Stimulated activated naive B cell treated with anti-CD40 and anti-IgM and Interleukin-4, amounts not matched to agents 10 μg/mL and 1 μg/mL and 100 μg/mL, for 72 hours (primary cell): ENCODE measurements around the gene SMG1.
"Not testable (repeated sequence)": the region's sequence is repeated elsewhere in the genome, so short reads cannot be mapped to it uniquely, and the experiment has no call there.

Experiments used
- ATAC-seq, 2 donors: fragments of 150-1000 bp; cut with Tn5 transposase; replicated peaks; 2 replicates each; pipeline ENCODE4 v1.10.0; 2021; ENCODE audit warnings: moderate library complexity in 1 of 2
- DNase-seq: peaks from one replicate; pipeline ENCODE4 v3.0.0; 2021
- H3K27ac Mint-ChIP-seq: one replicate; pipeline ENCODE4 v1.8.0; 2022; ENCODE audit warnings: mild to moderate bottlenecking, mixed read lengths
- H3K27me3 Mint-ChIP-seq, 2 donors: one replicate each; pipeline ENCODE4 v1.8.0; 2022; ENCODE audit warnings: mixed read lengths in 2 of 2
- H3K36me3 Mint-ChIP-seq, 2 donors: one replicate each; pipeline ENCODE4 v1.8.0; 2022; ENCODE audit warnings: mixed read lengths in 2 of 2, mild to moderate bottlenecking in 1 of 2
- H3K4me1 Mint-ChIP-seq, 2 donors: one replicate each; pipeline ENCODE4 v1.8.0; 2022; ENCODE audit warnings: mixed read lengths in 2 of 2, mild to moderate bottlenecking in 1 of 2
- H3K4me3 Mint-ChIP-seq, 2 donors: one replicate each; pipeline ENCODE4 v1.8.0; 2022; ENCODE audit warnings: mild to moderate bottlenecking in 2 of 2, mixed read lengths in 2 of 2, moderate library complexity in 1 of 2
- H3K9me3 Mint-ChIP-seq, 2 donors: one replicate each; pipeline ENCODE4 v1.8.0; 2022; ENCODE audit warnings: mixed read lengths in 2 of 2, mild to moderate bottlenecking in 1 of 2

The SMG1 gene

GRCh38 chr16:18925986-18926865 lies at the start of gene SMG1:
Gene SMG1, minus strand, starts transcription at chr16:18926408. Its CDS starts 367 bp downstream, at chr16:18926041.
- H3K27ac Mint-ChIP-seq = peak within 1 kb of the TSS; percentile 88
- not testable (repeated sequence) for H3K27me3 Mint-ChIP-seq, H3K9me3 Mint-ChIP-seq
- ATAC-seq = peak; percentile 89
- H3K36me3 Mint-ChIP-seq = peaks cover 4 to 13% of the 10 kb centered on the region in 2 donors
- DNase-seq = peak; percentile 97
- H3K4me1 Mint-ChIP-seq = peaks cover 11 to 31% of the 10 kb centered on the region in 2 donors
- peak within 1 kb of the TSS; percentile 85 to 86 for H3K4me3 Mint-ChIP-seq

- ATAC-seq = no peak
- peaks cover 25 to 35% of the 10 kb centered on the region in 2 donors for H3K27me3 Mint-ChIP-seq
Observed at GRCh38 chr16:18975109-18975508, 48.9 kb upstream of the SMG1 start.

GRCh38 chr16:18969855-18970240 lies 43.6 kb upstream of the SMG1 start:
- DNase-seq (no peak), ATAC-seq (no peak)
- H3K36me3 Mint-ChIP-seq = no peaks in the 10 kb centered on the region
- H3K4me1 Mint-ChIP-seq = peaks cover 4 to 8% of the 10 kb centered on the region in 2 donors
- H3K9me3 Mint-ChIP-seq = no peaks in the 10 kb centered on the region
- H3K27me3 Mint-ChIP-seq = no peaks in the 10 kb centered on the region
- H3K27ac Mint-ChIP-seq = no peak overlapping the region
- H3K4me3 Mint-ChIP-seq = no peak overlapping the region

More at GRCh38 chr16:18975109-18975508, 48.9 kb upstream of the SMG1 start:
- no peak for DNase-seq
- no peaks in the 10 kb centered on the region for H3K4me1 Mint-ChIP-seq
- no peak overlapping the region for H3K4me3 Mint-ChIP-seq
- no peak overlapping the region for H3K27ac Mint-ChIP-seq
- H3K9me3 Mint-ChIP-seq = no peaks in the 10 kb centered on the region
- no peaks in the 10 kb centered on the region for H3K36me3 Mint-ChIP-seq

- no peaks in the 10 kb centered on the region for H3K9me3 Mint-ChIP-seq
- peak; percentile 77 to 85 for ATAC-seq
- H3K4me1 Mint-ChIP-seq = peaks cover 4 to 8% of the 10 kb centered on the region in 2 donors
- H3K36me3 Mint-ChIP-seq = no peaks in the 10 kb centered on the region
- H3K4me3 Mint-ChIP-seq = peak overlapping the region; percentile 60 to 65
- peak; percentile 59 for DNase-seq
- H3K27ac Mint-ChIP-seq = no peak overlapping the region
- H3K27me3 Mint-ChIP-seq = no peaks in the 10 kb centered on the region
Observed at GRCh38 chr16:18969050-18969854, 43.0 kb upstream of the SMG1 start.

- DNase-seq (no peak), ATAC-seq (no peak)
- H3K27ac Mint-ChIP-seq = no peak overlapping the region
- no peak overlapping the region for H3K4me3 Mint-ChIP-seq
- H3K4me1 Mint-ChIP-seq = peaks cover 4 to 8% of the 10 kb centered on the region in 2 donors
- H3K9me3 Mint-ChIP-seq = no peaks in the 10 kb centered on the region
- peaks cover 0 to 6% of the 10 kb centered on the region in 2 donors for H3K27me3 Mint-ChIP-seq
- H3K36me3 Mint-ChIP-seq = no peaks in the 10 kb centered on the region
Observed at GRCh38 chr16:18966791-18967190, 40.6 kb upstream of the SMG1 start.

GRCh38 chr16:18965555-18965954 lies 39.3 kb upstream of the SMG1 start:
- Mint-ChIP-seq H3K4me3 (no peak overlapping the region), H3K27me3 (peaks cover 0 to 6% of the 10 kb centered on the region in 2 donors), H3K4me1 (peaks cover 4 to 8% of the 10 kb centered on the region in 2 donors), H3K9me3 (no peaks in the 10 kb centered on the region), H3K36me3 (no peaks in the 10 kb centered on the region), H3K27ac (no peak overlapping the region)
- ATAC-seq (no peak), DNase-seq (no peak)

GRCh38 chr16:18959031-18959505 lies 32.9 kb upstream of the SMG1 start:
- no peak overlapping the region for H3K4me3 Mint-ChIP-seq
- peaks cover 6 to 12% of the 10 kb centered on the region in 2 donors for H3K27me3 Mint-ChIP-seq
- ATAC-seq (no peak), DNase-seq (no peak)
- H3K36me3 Mint-ChIP-seq = no peaks in the 10 kb centered on the region
- H3K4me1 Mint-ChIP-seq = peaks cover 2 to 7% of the 10 kb centered on the region in 2 donors
- no peaks in the 10 kb centered on the region for H3K9me3 Mint-ChIP-seq
- H3K27ac Mint-ChIP-seq = no peak overlapping the region

GRCh38 chr16:18958621-18959029 lies 32.4 kb upstream of the SMG1 start:
- no peaks in the 10 kb centered on the region for H3K9me3 Mint-ChIP-seq
- no peak for ATAC-seq
- no peak overlapping the region for H3K4me3 Mint-ChIP-seq
- no peak overlapping the region for H3K27ac Mint-ChIP-seq
- H3K36me3 Mint-ChIP-seq = no peaks in the 10 kb centered on the region
- DNase-seq = no peak
- H3K27me3 Mint-ChIP-seq = peaks cover 6 to 12% of the 10 kb centered on the region in 2 donors
- H3K4me1 Mint-ChIP-seq = peaks cover 2 to 7% of the 10 kb centered on the region in 2 donors

GRCh38 chr16:18956658-18957241 lies 30.5 kb upstream of the SMG1 start:
- H3K27ac Mint-ChIP-seq, DNase-seq, H3K9me3 Mint-ChIP-seq, ATAC-seq, H3K4me1 Mint-ChIP-seq, H3K36me3 Mint-ChIP-seq: not testable (repeated sequence)
- peaks cover 0 to 12% of the 10 kb centered on the region in 2 donors for H3K27me3 Mint-ChIP-seq
- H3K4me3 Mint-ChIP-seq = peak overlapping the region; percentile 75 to 81

- peaks cover 0 to 12% of the 10 kb centered on the region in 2 donors for H3K27me3 Mint-ChIP-seq
- H3K27ac Mint-ChIP-seq, H3K4me1 Mint-ChIP-seq, H3K36me3 Mint-ChIP-seq, H3K9me3 Mint-ChIP-seq: not testable (repeated sequence)
- H3K4me3 Mint-ChIP-seq = peak overlapping the region; percentile 75 to 81
- ATAC-seq (peak; percentile 78 to 89), DNase-seq (peak; percentile 5)
Observed at GRCh38 chr16:18955874-18956580, 29.8 kb upstream of the SMG1 start.

- no peak overlapping the region for H3K27ac Mint-ChIP-seq
- peaks cover 0 to 12% of the 10 kb centered on the region in 2 donors for H3K27me3 Mint-ChIP-seq
- ATAC-seq (no peak), DNase-seq (no peak)
- H3K4me1 Mint-ChIP-seq = peaks cover 2 to 7% of the 10 kb centered on the region in 2 donors
- H3K9me3 Mint-ChIP-seq = no peaks in the 10 kb centered on the region
- H3K36me3 Mint-ChIP-seq = no peaks in the 10 kb centered on the region
- H3K4me3 Mint-ChIP-seq = no peak overlapping the region
Observed at GRCh38 chr16:18953547-18953946, 27.3 kb upstream of the SMG1 start.

- Mint-ChIP-seq H3K4me1 (peaks cover 4 to 10% of the 10 kb centered on the region in 2 donors), H3K9me3 (no peaks in the 10 kb centered on the region), H3K27me3 (peaks cover 0 to 3% of the 10 kb centered on the region in 2 donors), H3K27ac (no peak overlapping the region), H3K36me3 (no peaks in the 10 kb centered on the region), H3K4me3 (no peak overlapping the region)
- ATAC-seq (no peak), DNase-seq (no peak)
Observed at GRCh38 chr16:18950469-18951185, 24.4 kb upstream of the SMG1 start.

GRCh38 chr16:18948372-18949020 lies 22.3 kb upstream of the SMG1 start:
- H3K27ac Mint-ChIP-seq = no peak overlapping the region
- no peaks in the 10 kb centered on the region for H3K36me3 Mint-ChIP-seq
- ATAC-seq = no peak
- no peaks in the 10 kb centered on the region for H3K27me3 Mint-ChIP-seq
- no peak overlapping the region for H3K4me3 Mint-ChIP-seq
- H3K9me3 Mint-ChIP-seq = peaks cover 2 to 3% of the 10 kb centered on the region in 2 donors
- peaks cover 4 to 10% of the 10 kb centered on the region in 2 donors for H3K4me1 Mint-ChIP-seq
- no peak for DNase-seq
